ENCODE measurements around the gene CARS1. TPM values are rescaled to one million over a fixed set of nuclear protein-coding genes. Genes with fewer than 3 reads are reported as not detected.

The CARS1 gene
- total and polyA plus RNA-seq, 2 of the 8 experiments (the other 6 are each of a cell fraction or from before 2014, with no cell fraction given) = 44.1 to 100 TPM

DNA sequence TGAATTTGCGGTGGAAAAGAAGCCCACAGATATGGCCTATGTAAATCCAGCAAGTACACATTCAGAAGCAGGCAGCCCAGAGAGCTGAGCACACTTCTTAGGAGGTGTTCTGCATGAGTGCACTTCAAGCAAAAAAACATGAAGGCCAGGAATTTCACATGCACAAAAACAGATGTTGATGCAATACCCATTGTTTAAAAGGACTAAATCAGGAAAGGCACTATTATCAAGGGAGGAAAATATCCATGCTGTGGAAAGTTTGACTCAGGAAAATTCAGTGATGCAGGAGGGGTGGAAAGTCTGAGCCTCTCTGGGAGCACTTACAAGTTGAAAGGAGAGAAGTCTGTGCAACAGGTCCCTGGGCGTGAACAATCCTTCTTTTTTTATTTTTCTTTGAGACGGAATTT is 15.8 kb upstream of the CARS1 start (continued):
- TF ChIP-seq, protein P1, sequence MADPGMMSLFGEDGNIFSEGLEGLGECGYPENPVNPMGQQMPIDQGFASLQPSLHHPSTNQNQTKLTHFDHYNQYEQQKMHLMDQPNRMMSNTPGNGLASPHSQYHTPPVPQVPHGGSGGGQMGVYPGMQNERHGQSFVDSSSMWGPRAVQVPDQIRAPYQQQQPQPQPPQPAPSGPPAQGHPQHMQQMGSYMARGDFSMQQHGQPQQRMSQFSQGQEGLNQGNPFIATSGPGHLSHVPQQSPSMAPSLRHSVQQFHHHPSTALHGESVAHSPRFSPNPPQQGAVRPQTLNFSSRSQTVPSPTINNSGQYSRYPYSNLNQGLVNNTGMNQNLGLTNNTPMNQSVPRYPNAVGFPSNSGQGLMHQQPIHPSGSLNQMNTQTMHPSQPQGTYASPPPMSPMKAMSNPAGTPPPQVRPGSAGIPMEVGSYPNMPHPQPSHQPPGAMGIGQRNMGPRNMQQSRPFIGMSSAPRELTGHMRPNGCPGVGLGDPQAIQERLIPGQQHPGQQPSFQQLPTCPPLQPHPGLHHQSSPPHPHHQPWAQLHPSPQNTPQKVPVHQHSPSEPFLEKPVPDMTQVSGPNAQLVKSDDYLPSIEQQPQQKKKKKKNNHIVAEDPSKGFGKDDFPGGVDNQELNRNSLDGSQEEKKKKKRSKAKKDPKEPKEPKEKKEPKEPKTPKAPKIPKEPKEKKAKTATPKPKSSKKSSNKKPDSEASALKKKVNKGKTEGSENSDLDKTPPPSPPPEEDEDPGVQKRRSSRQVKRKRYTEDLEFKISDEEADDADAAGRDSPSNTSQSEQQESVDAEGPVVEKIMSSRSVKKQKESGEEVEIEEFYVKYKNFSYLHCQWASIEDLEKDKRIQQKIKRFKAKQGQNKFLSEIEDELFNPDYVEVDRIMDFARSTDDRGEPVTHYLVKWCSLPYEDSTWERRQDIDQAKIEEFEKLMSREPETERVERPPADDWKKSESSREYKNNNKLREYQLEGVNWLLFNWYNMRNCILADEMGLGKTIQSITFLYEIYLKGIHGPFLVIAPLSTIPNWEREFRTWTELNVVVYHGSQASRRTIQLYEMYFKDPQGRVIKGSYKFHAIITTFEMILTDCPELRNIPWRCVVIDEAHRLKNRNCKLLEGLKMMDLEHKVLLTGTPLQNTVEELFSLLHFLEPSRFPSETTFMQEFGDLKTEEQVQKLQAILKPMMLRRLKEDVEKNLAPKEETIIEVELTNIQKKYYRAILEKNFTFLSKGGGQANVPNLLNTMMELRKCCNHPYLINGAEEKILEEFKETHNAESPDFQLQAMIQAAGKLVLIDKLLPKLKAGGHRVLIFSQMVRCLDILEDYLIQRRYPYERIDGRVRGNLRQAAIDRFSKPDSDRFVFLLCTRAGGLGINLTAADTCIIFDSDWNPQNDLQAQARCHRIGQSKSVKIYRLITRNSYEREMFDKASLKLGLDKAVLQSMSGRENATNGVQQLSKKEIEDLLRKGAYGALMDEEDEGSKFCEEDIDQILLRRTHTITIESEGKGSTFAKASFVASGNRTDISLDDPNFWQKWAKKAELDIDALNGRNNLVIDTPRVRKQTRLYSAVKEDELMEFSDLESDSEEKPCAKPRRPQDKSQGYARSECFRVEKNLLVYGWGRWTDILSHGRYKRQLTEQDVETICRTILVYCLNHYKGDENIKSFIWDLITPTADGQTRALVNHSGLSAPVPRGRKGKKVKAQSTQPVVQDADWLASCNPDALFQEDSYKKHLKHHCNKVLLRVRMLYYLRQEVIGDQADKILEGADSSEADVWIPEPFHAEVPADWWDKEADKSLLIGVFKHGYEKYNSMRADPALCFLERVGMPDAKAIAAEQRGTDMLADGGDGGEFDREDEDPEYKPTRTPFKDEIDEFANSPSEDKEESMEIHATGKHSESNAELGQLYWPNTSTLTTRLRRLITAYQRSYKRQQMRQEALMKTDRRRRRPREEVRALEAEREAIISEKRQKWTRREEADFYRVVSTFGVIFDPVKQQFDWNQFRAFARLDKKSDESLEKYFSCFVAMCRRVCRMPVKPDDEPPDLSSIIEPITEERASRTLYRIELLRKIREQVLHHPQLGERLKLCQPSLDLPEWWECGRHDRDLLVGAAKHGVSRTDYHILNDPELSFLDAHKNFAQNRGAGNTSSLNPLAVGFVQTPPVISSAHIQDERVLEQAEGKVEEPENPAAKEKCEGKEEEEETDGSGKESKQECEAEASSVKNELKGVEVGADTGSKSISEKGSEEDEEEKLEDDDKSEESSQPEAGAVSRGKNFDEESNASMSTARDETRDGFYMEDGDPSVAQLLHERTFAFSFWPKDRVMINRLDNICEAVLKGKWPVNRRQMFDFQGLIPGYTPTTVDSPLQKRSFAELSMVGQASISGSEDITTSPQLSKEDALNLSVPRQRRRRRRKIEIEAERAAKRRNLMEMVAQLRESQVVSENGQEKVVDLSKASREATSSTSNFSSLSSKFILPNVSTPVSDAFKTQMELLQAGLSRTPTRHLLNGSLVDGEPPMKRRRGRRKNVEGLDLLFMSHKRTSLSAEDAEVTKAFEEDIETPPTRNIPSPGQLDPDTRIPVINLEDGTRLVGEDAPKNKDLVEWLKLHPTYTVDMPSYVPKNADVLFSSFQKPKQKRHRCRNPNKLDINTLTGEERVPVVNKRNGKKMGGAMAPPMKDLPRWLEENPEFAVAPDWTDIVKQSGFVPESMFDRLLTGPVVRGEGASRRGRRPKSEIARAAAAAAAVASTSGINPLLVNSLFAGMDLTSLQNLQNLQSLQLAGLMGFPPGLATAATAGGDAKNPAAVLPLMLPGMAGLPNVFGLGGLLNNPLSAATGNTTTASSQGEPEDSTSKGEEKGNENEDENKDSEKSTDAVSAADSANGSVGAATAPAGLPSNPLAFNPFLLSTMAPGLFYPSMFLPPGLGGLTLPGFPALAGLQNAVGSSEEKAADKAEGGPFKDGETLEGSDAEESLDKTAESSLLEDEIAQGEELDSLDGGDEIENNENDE (IDR thresholded peaks at IDR 0.05; ENCODE audit: insufficient replicate concordance, low read length) = no peak
- TF ChIP-seq POLR2A (IDR thresholded peaks at IDR 0.05; ENCODE audit: control extremely low read depth in 1 of 2, low read depth in 2 of 2, low read length in 2 of 2) = no peak
- no peak for TF ChIP-seq GABPA (IDR thresholded peaks at IDR 0.05; ENCODE audit: borderline replicate concordance, insufficient read depth, low read length)
- TF ChIP-seq MAFK (IDR thresholded peaks at IDR 0.05; ENCODE audit: low read depth, low read length) = no peak
- no peak for TF ChIP-seq SP2 (IDR thresholded peaks at IDR 0.05; ENCODE audit: low read length)
- TF ChIP-seq SIX5 (IDR thresholded peaks at IDR 0.05; ENCODE audit: low read depth, low read length) = no peak
- no peak for TF ChIP-seq SIRT6 (IDR thresholded peaks at IDR 0.05; ENCODE audit: low read length)
- TF ChIP-seq, protein P2, sequence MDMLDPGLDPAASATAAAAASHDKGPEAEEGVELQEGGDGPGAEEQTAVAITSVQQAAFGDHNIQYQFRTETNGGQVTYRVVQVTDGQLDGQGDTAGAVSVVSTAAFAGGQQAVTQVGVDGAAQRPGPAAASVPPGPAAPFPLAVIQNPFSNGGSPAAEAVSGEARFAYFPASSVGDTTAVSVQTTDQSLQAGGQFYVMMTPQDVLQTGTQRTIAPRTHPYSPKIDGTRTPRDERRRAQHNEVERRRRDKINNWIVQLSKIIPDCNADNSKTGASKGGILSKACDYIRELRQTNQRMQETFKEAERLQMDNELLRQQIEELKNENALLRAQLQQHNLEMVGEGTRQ (IDR thresholded peaks at IDR 0.05; ENCODE audit: low read length) = no peak
- TF ChIP-seq POU5F1 (IDR thresholded peaks at IDR 0.05; ENCODE audit: low read depth, low read length) = no peak
